ENCODE data around the gene SERPINF2. TPM values are rescaled to one million over a fixed set of nuclear protein-coding genes. Genes with fewer than 3 reads are reported as not detected.
"Not testable (repeated sequence)": the region's sequence is repeated elsewhere in the genome, so short reads cannot be mapped to it uniquely, and the experiment has no call there.

Gene SERPINF2
- total and polyA plus RNA-seq, 2 experiments from 2014 or later, result 0.66 to 1.2 TPM

GRCh38 chr17:1741899-1742298, 772 bp upstream of the SERPINF2 start:
- not testable (repeated sequence) for H3K36me3 ChIP-seq (ENCODE audit: insufficient read depth); H3K79me2 ChIP-seq (replicated peaks; ENCODE audit: insufficient read depth); H3K4me1 Mint-ChIP-seq; H2AFZ ChIP-seq; H3F3A ChIP-seq (replicated peaks; ENCODE audit: low read depth); ATAC-seq; H4K20me1 ChIP-seq (replicated peaks; ENCODE audit: insufficient read depth); H3K27me3 ChIP-seq (ENCODE audit: insufficient read depth); H3K27ac Mint-ChIP-seq; DNase-seq (ENCODE audit: low spot score); H3K9me2 ChIP-seq (ENCODE audit: insufficient read depth); H3K27me3 Mint-ChIP-seq (ENCODE audit: insufficient read depth, low read depth, poor library complexity); H3K4me3 ChIP-seq; H3K27ac ChIP-seq (ENCODE audit: low read depth); H3K4me2 ChIP-seq; H3K4me1 ChIP-seq (ENCODE audit: insufficient read depth); H3K36me3 Mint-ChIP-seq (ENCODE audit: low read depth); H3K4me3 Mint-ChIP-seq
- H3K9me3 Mint-ChIP-seq, result peaks cover 23% of the 10 kb centered on the region; the same call in 2 of the 3 replicates

GRCh38 chr17:1743088-1743439, 393 bp downstream of the SERPINF2 start:
- no peak for DNase-seq (ENCODE audit: low spot score)
- Histone ChIP-seq H4K20me1 (replicated peaks; ENCODE audit: insufficient read depth) (no peaks in the 10 kb centered on the region), H3F3A (replicated peaks; ENCODE audit: low read depth) (no peaks in the 10 kb centered on the region; the same call in 1 of the 2 replicates), H3K4me3 (no peak overlapping the region), H3K79me2 (replicated peaks; ENCODE audit: insufficient read depth) (no peaks in the 10 kb centered on the region), H3K27me3 (ENCODE audit: insufficient read depth) (no peaks in the 10 kb centered on the region), H2AFZ (no peak overlapping the region), H3K9me2 (ENCODE audit: insufficient read depth) (no peaks in the 10 kb centered on the region), H3K36me3 (ENCODE audit: insufficient read depth) (no peaks in the 10 kb centered on the region), H3K4me2 (no peak overlapping the region), H3K4me1 (ENCODE audit: insufficient read depth) (no peaks in the 10 kb centered on the region), H3K27ac (ENCODE audit: low read depth) (no peak overlapping the region)
- peaks cover 2% of the 10 kb centered on the region; the same call in 1 of the 3 replicates for H3K4me1 Mint-ChIP-seq
- peaks cover 19% of the 10 kb centered on the region; the same call in 2 of the 3 replicates for H3K9me3 Mint-ChIP-seq
- no peaks in the 10 kb centered on the region; the same call in 2 of the 3 replicates for H3K36me3 Mint-ChIP-seq (ENCODE audit: low read depth)
- H3K27ac Mint-ChIP-seq, result no peak overlapping the region
- H3K27me3 Mint-ChIP-seq (ENCODE audit: insufficient read depth, low read depth, poor library complexity), result peaks cover 4% of the 10 kb centered on the region
- no peak for ATAC-seq
- no peak overlapping the region for H3K4me3 Mint-ChIP-seq
- no peak for TF ChIP-seq ZNF331 (CRISPR knock-in tag; IDR thresholded peaks at IDR 0.05; ENCODE audit: low read depth)
- TF ChIP-seq EZH2 (IDR thresholded peaks at IDR 0.05; ENCODE audit: low read depth, unreplicated experiment), result no peak
- no peak for TF ChIP-seq ZNF462 (CRISPR knock-in tag; IDR thresholded peaks at IDR 0.05)
- no peak for TF ChIP-seq REST (IDR thresholded peaks at IDR 0.05; ENCODE audit: unreplicated experiment)
- TF ChIP-seq ZNF114 (CRISPR knock-in tag; IDR thresholded peaks at IDR 0.05), result no peak
- no peak for TF ChIP-seq ETS1 (IDR thresholded peaks at IDR 0.05)
- TF ChIP-seq CTCF (conservative IDR thresholded peaks at IDR 0.05; ENCODE audit: low read depth in 2 of 2), result no peak
- TF ChIP-seq CREB1 (CRISPR knock-in tag; IDR thresholded peaks at IDR 0.05; ENCODE audit: low read depth), result no peak
- no peak for TF ChIP-seq STAT1 (IDR thresholded peaks at IDR 0.05; ENCODE audit: unreplicated experiment)
- TF ChIP-seq NANOG (IDR thresholded peaks at IDR 0.05; ENCODE audit: borderline replicate concordance), result no peak

Measured in GM23338 (cell line).